Measurements from ENCODE around the gene SOX4.

Gene SOX4

DNA sequence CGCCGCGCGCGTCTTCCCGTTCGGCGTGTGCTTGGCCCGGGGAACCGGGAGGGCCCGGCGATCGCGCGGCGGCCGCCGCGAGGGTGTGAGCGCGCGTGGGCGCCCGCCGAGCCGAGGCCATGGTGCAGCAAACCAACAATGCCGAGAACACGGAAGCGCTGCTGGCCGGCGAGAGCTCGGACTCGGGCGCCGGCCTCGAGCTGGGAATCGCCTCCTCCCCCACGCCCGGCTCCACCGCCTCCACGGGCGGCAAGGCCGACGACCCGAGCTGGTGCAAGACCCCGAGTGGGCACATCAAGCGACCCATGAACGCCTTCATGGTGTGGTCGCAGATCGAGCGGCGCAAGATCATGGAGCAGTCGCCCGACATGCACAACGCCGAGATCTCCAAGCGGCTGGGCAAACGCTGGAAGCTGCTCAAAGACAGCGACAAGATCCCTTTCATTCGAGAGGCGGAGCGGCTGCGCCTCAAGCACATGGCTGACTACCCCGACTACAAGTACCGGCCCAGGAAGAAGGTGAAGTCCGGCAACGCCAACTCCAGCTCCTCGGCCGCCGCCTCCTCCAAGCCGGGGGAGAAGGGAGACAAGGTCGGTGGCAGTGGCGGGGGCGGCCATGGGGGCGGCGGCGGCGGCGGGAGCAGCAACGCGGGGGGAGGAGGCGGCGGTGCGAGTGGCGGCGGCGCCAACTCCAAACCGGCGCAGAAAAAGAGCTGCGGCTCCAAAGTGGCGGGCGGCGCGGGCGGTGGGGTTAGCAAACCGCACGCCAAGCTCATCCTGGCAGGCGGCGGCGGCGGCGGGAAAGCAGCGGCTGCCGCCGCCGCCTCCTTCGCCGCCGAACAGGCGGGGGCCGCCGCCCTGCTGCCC, 1.1 kb downstream of the SOX4 start:
- DNase-seq: peak; percentile 81

DNA sequence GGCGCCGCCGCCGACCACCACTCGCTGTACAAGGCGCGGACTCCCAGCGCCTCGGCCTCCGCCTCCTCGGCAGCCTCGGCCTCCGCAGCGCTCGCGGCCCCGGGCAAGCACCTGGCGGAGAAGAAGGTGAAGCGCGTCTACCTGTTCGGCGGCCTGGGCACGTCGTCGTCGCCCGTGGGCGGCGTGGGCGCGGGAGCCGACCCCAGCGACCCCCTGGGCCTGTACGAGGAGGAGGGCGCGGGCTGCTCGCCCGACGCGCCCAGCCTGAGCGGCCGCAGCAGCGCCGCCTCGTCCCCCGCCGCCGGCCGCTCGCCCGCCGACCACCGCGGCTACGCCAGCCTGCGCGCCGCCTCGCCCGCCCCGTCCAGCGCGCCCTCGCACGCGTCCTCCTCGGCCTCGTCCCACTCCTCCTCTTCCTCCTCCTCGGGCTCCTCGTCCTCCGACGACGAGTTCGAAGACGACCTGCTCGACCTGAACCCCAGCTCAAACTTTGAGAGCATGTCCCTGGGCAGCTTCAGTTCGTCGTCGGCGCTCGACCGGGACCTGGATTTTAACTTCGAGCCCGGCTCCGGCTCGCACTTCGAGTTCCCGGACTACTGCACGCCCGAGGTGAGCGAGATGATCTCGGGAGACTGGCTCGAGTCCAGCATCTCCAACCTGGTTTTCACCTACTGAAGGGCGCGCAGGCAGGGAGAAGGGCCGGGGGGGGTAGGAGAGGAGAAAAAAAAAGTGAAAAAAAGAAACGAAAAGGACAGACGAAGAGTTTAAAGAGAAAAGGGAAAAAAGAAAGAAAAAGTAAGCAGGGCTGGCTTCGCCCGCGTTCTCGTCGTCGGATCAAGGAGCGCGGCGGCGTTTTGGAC, 2.0 kb downstream of the SOX4 start:
- DNase-seq: peak; percentile 67

DNA sequence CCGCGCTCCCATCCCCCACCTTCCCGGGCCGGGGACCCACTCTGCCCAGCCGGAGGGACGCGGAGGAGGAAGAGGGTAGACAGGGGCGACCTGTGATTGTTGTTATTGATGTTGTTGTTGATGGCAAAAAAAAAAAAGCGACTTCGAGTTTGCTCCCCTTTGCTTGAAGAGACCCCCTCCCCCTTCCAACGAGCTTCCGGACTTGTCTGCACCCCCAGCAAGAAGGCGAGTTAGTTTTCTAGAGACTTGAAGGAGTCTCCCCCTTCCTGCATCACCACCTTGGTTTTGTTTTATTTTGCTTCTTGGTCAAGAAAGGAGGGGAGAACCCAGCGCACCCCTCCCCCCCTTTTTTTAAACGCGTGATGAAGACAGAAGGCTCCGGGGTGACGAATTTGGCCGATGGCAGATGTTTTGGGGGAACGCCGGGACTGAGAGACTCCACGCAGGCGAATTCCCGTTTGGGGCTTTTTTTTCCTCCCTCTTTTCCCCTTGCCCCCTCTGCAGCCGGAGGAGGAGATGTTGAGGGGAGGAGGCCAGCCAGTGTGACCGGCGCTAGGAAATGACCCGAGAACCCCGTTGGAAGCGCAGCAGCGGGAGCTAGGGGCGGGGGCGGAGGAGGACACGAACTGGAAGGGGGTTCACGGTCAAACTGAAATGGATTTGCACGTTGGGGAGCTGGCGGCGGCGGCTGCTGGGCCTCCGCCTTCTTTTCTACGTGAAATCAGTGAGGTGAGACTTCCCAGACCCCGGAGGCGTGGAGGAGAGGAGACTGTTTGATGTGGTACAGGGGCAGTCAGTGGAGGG, 2.8 kb downstream of the SOX4 start:
- DNase-seq: peak; percentile 66

- no peak for DNase-seq
These were observed 3.6 kb downstream of the SOX4 start for GRCh38 chr6:21596949-21597682.

DNA sequence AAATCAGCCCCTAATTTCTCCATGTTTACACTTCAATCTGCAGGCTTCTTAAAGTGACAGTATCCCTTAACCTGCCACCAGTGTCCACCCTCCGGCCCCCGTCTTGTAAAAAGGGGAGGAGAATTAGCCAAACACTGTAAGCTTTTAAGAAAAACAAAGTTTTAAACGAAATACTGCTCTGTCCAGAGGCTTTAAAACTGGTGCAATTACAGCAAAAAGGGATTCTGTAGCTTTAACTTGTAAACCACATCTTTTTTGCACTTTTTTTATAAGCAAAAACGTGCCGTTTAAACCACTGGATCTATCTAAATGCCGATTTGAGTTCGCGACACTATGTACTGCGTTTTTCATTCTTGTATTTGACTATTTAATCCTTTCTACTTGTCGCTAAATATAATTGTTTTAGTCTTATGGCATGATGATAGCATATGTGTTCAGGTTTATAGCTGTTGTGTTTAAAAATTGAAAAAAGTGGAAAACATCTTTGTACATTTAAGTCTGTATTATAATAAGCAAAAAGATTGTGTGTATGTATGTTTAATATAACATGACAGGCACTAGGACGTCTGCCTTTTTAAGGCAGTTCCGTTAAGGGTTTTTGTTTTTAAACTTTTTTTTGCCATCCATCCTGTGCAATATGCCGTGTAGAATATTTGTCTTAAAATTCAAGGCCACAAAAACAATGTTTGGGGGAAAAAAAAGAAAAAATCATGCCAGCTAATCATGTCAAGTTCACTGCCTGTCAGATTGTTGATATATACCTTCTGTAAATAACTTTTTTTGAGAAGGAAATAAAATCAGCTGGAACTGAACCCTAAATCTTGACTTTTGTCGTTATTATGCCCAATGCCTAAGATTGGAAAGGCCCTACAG, 4.5 kb downstream of the SOX4 start:
- no peak for DNase-seq

DNA sequence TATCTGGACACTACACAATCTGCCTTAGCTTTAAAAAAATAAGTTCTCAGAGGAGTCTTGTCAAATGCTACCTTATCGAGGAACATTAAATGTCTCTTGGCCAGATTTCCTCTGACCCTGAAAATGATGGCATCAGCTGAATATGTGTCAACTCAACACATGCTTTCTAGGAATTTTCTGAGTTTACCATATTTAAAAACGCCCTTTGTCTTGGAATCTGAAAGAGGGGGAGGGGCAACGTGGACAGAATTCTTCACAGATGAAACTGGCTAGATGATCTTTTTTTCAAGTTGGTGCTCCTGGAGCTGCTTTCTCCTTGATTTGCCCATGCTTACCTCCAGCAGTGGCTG, 5.1 kb downstream of the SOX4 start:
- DNase-seq: no peak

- no peak for DNase-seq
These were observed 5.6 kb downstream of the SOX4 start for GRCh38 chr6:21599051-21599696.

DNA sequence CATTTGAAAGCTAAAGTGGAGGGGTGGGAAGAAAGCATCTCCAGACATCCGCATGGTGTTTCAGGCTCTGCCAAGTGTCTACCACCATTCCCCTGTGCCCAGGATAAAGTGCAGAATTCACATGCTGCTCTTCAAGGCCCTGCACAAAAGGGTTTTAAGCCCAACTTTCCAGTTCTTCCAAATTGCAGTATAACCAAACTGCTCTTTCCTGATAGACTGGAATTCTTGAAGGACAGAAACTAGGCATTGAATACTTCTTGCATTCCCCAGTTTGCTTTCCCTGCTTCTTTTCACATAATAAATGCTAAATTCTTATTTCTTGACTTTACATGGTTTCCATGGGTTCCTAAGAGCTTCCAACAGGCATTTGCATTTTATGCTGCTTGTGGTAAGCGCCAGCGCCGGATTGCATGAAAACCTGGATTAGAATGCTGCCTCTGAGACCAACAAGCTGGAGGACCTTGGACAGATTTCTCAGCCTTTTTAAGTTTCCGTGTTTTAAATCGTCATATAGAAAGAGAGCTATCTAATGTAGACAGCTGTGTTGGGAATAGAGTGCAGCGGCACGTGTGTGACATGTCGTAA, 7.9 kb downstream of the SOX4 start:
- DNase-seq: no peak

DNA sequence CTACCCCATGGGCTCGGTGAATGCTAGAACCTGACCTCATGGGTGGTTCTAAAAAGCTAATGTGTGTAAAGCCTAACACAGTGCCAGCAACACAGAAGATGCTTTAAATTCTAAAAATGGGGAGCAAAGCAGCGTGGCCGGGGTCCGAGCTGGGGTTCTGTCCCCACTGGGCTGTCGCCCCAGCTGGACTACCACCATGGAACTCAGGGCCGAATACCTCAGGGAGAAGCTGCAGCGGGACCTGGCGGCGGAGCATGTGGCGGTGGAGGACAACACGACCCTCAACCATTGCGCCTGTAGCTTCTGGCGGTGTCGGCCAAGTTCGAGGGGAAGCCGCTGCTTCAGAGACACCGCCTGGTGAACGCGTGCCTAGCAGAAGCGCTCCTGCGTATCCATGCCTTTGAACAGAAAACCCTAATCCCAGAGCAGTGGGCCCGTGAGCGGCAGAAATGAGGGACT, 8.4 kb downstream of the SOX4 start:
- no peak for DNase-seq

DNA sequence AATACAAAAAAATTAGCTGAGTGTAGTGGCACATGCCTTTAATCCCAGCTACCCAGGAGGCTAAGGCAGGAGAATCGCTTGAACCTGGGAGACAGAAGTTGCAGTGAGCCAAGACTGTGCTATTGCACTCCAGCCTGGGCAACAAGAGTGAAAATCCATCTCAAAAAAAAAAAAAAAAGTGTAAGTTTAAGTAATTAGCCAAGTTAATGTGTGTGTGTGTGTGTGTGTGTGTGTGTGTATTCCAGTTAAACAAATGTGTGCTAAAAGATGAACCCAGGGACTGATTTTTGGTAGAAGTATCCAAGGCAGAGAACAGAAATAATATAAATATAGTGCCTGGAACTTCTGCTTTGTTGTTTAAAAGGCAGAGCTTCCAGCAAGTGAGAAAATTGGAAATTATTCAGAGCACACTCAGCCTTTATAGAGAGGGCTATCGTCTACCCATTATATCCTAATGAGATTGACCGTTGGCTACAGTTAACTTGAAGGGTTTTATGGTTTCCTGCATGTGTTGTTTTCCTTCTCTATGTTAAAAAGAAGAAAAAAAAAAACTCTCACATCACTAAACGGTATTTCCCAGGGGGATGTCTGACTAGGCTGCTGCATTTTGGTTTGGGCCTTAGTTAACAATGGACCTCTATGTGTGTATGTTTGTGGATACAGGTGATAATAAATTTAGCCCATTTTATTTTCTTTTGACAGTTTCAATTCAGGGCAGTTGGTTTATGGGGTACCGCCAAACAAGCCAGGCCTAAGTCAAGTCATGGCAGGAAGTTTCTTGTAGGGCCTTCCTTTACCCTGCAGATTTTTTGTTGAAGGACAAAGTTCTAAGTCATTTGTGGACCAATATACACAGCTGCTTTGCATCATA, 9.8 kb downstream of the SOX4 start:
- no peak for DNase-seq

DNA sequence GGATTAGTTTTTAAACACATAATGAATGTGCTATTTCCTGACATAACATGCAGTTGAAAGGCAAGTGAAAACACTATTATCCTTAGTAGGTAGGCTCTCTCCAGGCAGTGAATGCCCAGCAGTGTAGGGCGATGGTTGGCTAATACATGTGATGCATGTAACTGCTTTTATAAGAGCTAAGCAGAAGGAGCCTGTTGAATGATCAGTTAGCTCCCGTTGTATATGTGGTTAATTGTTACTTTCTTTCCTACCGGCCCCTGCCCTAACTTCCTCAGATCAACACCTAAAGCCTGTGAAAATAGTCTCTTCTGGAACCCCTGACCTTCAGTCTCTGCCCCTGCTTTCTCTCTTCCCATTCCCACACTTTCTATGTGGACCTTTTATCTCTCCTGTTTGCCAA, 10.5 kb downstream of the SOX4 start:
- DNase-seq: no peak

GRCh38 chr6:21605166-21605565, 11.6 kb downstream of the SOX4 start:
- DNase-seq: no peak

- no peak for DNase-seq
These were observed 15.1 kb downstream of the SOX4 start for GRCh38 chr6:21608601-21609000.

GRCh38 chr6:21609881-21610329, 16.4 kb downstream of the SOX4 start:
- no peak for DNase-seq

- no peak for DNase-seq
These were observed 16.8 kb downstream of the SOX4 start for GRCh38 chr6:21610341-21610740.

DNA sequence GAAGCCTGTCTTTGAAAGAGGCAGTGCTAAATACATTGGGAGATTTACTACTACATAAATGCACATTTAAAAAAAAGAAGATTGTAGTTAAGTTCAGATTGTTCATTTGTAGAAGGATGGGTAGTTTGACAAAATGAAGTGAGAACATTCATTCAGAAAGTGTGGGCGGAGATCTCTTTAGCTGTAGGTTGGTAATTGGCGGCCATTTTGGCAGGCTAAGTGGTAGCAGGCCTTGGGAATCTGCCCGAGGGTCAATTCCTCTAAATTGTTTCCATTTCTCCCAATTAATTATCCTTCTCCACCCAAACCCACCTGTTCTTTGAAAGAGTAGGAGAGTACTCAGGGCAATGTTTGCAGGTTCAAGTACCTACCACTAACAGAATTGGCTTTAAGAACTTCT, 17.9 kb downstream of the SOX4 start:
- no peak for DNase-seq

DNA sequence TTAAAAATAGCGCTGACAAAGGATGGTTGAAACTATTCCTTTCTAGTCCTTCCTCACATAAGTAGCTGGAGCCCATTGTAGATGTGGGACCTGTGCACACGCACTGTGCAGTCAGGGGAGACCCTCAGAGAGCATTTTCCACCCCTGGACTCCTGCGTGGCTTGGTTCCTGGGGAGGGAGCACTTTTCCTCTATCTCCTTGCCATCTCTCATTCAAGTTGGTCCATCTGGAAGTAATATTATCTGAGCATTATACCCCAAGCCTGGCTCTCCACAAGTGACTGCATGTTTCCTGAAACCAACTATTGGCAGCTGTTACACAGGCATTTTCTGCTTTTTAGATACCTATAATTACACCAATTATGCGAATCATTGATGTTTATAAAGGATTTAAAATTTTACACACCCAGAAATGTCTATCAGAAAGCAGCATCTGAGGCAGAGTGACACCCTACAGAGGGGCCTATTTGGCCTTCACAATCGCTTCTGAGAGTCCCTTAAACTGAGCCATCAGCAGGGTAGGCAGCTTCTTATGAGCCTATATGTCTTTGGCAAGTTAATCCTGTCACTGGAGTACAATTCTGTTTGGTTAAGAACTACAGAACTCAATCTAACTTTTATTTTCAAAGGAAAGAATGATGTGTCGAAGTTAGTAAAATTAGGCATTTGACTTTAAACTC, 18.7 kb downstream of the SOX4 start:
- no peak for DNase-seq

DNA sequence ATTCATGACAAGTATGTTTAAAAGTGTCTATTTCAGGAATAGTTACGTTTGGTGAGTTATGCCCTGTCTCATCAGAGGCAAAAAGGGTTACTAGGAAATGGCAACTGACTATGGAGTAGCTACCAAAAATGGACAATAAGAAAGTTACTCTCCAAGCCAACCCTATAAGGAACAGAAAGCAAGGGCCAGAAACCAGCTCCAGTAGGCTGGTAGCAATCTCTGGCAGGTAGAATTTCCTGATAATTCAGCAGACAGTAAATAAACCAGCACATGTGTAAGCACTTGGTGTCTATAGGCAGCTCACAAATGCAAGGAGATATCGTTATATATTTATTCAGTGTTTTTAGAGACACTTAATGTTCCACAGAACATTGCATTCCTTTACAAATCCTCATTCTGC, 20.3 kb downstream of the SOX4 start:
- DNase-seq: no peak

DNA sequence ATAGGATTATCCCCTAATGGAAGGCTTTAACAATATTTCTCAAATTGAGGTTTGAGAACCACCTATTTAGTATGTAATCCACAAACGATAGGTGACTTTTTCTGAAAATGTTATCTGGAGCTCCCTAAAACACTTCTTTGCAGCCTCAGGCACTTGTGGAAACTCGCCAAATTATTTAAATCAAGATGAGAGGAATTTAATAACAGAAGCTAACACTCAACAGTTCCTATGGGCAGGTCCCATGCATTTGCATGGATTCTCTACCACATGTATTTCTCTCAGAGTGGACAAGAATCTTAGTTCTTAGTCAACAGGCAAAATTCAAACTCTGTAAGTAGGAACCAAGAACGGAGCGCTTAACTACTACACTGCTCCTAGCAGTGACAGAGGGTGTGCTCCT, 20.7 kb downstream of the SOX4 start:
- no peak for DNase-seq
